ENCODE data around the gene SEC24D. TPM values are rescaled to one million over a fixed set of nuclear protein-coding genes. Genes with fewer than 3 reads are reported as not detected.

Gene SEC24D
- total and polyA plus RNA-seq, 9 of the 15 experiments (the other 6 are each of a cell fraction or from before 2014, with no cell fraction given) = 7.1 to 22.5 (median 11.3) TPM

DNA sequence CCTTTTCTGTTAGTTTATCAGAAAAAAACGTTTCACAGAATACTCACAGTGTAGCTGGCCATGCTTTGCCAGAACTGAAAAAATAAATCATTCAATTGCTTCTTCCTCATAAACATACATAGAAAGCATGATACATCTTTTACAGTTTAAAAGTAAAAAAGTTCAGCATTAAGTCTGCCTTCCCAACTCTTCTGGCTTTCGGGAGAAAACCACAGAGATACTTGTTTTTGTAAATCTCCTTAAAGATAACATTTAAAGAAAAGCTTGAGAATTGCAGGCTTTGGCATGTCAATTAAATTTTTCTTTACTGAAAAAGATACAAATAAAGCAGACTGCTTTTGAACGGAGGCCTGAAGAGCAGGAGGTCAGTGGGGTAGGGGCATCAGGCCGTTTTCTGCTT, 66.8 kb downstream of the SEC24D start:
- TF ChIP-seq RAD21 (CRISPR knock-in tag; conservative IDR thresholded peaks at IDR 0.05 in 1 of 2, IDR thresholded peaks at IDR 0.05 in 1 of 2) (no peak), NR3C1 (CRISPR knock-in tag; IDR thresholded peaks at IDR 0.05) (no peak), ZKSCAN1 (IDR thresholded peaks at IDR 0.05; ENCODE audit: low read depth, low read length) (no peak), ZNF507 (tag; conservative IDR thresholded peaks at IDR 0.05) (no peak), HMG20B (CRISPR knock-in tag; IDR thresholded peaks at IDR 0.05) (no peak), TBL1XR1 (IDR thresholded peaks at IDR 0.05; ENCODE audit: low read length in 2 of 2) (no peak), IRF2 (CRISPR knock-in tag; IDR thresholded peaks at IDR 0.05) (no peak)
- TF ChIP-seq, protein P1, sequence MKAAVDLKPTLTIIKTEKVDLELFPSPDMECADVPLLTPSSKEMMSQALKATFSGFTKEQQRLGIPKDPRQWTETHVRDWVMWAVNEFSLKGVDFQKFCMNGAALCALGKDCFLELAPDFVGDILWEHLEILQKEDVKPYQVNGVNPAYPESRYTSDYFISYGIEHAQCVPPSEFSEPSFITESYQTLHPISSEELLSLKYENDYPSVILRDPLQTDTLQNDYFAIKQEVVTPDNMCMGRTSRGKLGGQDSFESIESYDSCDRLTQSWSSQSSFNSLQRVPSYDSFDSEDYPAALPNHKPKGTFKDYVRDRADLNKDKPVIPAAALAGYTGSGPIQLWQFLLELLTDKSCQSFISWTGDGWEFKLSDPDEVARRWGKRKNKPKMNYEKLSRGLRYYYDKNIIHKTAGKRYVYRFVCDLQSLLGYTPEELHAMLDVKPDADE (conservative IDR thresholded peaks at IDR 0.05; ENCODE audit: control insufficient read depth, low read depth, low read length) = no peak
- CTCF ChIA-PET (ENCODE audit: low intra/inter-chr PET ratio) = no interaction called here
- Histone ChIP-seq H3K4me2 (ENCODE audit: insufficient read depth, low read length) (no peak overlapping the region), H3K9me1 (ENCODE audit: control insufficient read depth, insufficient read depth, low read length) (no peaks in the 10 kb centered on the region), H2AFZ (ENCODE audit: low read depth, low read length) (no peak overlapping the region), H4K20me1 (replicated peaks; ENCODE audit: control insufficient read depth, insufficient read depth, low read length) (0 out of 2 replicates have a peak, but pooled peaks cover 10% of the 10 kb centered on the region), H3K27ac (ENCODE audit: extremely low read depth, low read depth, low read length) (no peak overlapping the region), H3K4me1 (replicated peaks in 1 of 2; ENCODE audit: control insufficient read depth in 2 of 2, insufficient read depth in 2 of 2, low read length in 2 of 2) (peaks cover 0 to 16% of the 10 kb centered on the region in 2 experiments; a peak in 3 of 5 replicates), H3K27me3 (ENCODE audit: control insufficient read depth in 2 of 2, insufficient read depth in 2 of 2, low read length in 2 of 2) (no peaks in the 10 kb centered on the region), H3K4me3 (no peak overlapping the region), H3K79me2 (ENCODE audit: control insufficient read depth, insufficient read depth, low read length) (no peaks in the 10 kb centered on the region), H3K9me3 (replicated peaks; ENCODE audit: control insufficient read depth, insufficient read depth, low read depth, low read length) (no peaks in the 10 kb centered on the region), H3K9ac (ENCODE audit: insufficient read depth in 1 of 2, low read depth in 2 of 2, low read length in 2 of 2) (no peak overlapping the region), H3K36me3 (ENCODE audit: control insufficient read depth, insufficient read depth, low read length) (peaks cover 27% of the 10 kb centered on the region)
- no peak for DNase-seq (ENCODE audit: extremely low read depth in 1 of 4, low spot score in 3 of 4)
- POLR2A ChIA-PET = no interaction called here
- intact Hi-C loops (cut with micrococcal nuclease) (no loop called here), in situ Hi-C loops (cut with MboI) (no loop called here)
- no peak for ATAC-seq
- BruUV-seq (replicated peaks) = no TSS peak
- WGBS (ENCODE audit: insufficient coverage, low coverage, missing lambda C conversion rate) = 39% methylated on average over 4 of the region's 4 CpGs
- no peak for FAIRE-seq
